Tibial nerve (tissue), 4 donors: ENCODE measurements around the gene SERPINA6. TPM values are rescaled to one million over a fixed set of nuclear protein-coding genes. Genes with fewer than 3 reads are reported as not detected.

Experiments
- DNase-seq, 2 donors: peaks; one replicate each; pipeline ENCODE4 v3.0.0-alpha.2; 2019; ENCODE audit warnings: low spot score in 2 of 2
- H3K27ac ChIP-seq, 4 donors: fragments of 200-600 bp; sonication (generic) in 3 of 4; one replicate each; pipeline ENCODE4 v1.5.1; 2017 to 2019; ENCODE audit warnings: mild to moderate bottlenecking in 1 of 4
- H3K27me3 ChIP-seq, 2 donors: fragments of 200-600 bp; sonication (generic) in 1 of 2; one replicate each; pipeline versions ENCODE4 v1.5.1 to v1.6.0; 2017 to 2019
- H3K36me3 ChIP-seq, 3 donors: fragments of 200-600 bp; sonication (generic); one replicate each; pipeline ENCODE4 v1.5.1; 2018 to 2019
- H3K4me1 ChIP-seq, 4 donors: fragments of 200-600 bp; sonication (generic) in 3 of 4; one replicate each; pipeline ENCODE4 v1.5.1; 2017 to 2019
- H3K4me3 ChIP-seq, 4 donors: fragments of 200-600 bp; sonication (generic) in 3 of 4; one replicate each; pipeline ENCODE4 v1.5.1; 2017 to 2019; ENCODE audit warnings: mild to moderate bottlenecking in 1 of 4, moderate library complexity in 1 of 4
- H3K9me3 ChIP-seq, 4 donors: fragments of 200-600 bp; sonication (generic) in 3 of 4; one replicate each; pipeline ENCODE4 v1.5.1; 2017 to 2019
- CTCF ChIP-seq, 5 experiments: fragments of 200-600 bp in 3 of 5; fragments of 450-650 bp in 2 of 5; sonication (generic) in 3 of 5; IDR thresholded peaks; one replicate each; pipeline ENCODE4 v1.5.1; 2016 to 2019; ENCODE audit warnings: antibody characterized with exemption in 5 of 5, mild to moderate bottlenecking in 3 of 5, moderate library complexity in 2 of 5
- EP300 ChIP-seq, 2 donors: sonication (generic); formaldehyde crosslinking; IDR thresholded peaks; one replicate each; pipeline ENCODE4 v1.6.1; 2017; ENCODE audit warnings: antibody characterized with exemption in 2 of 2, mild to moderate bottlenecking in 1 of 2
- POLR2A ChIP-seq, 2 donors: fragments of 450-650 bp; IDR thresholded peaks; one replicate each; pipeline ENCODE4 v1.6.1; 2017; ENCODE audit warnings: antibody characterized with exemption in 2 of 2, mild to moderate bottlenecking in 2 of 2, moderate library complexity in 2 of 2
- WGBS, 2 donors: methylation state at CpG; one replicate each; pipeline ENCODE4 v1.1.5; 2018; 5-methylcytosine and 5-hydroxymethylcytosine counted together
- total RNA-seq, 4 donors: library from RNA; depleted of rRNA; stranded (reverse); fragments of >200 nt; gene quantifications; one replicate each; pipeline ENCODE4 v1.1.0, GENCODE V29; 2016

SERPINA6 gene
- total RNA-seq, 4 donors from 2014 or later = 0.63 TPM; not detected in 3

GRCh38 chr14:94332063-94332583 lies 9.0 kb upstream of the SERPINA6 start:
- Histone ChIP-seq H3K4me3 (no peak overlapping the region), H3K27me3 (no peaks in the 10 kb centered on the region), H3K4me1 (no peaks in the 10 kb centered on the region), H3K27ac (no peak overlapping the region), H3K36me3 (no peaks in the 10 kb centered on the region), H3K9me3 (no peaks in the 10 kb centered on the region)
- 69 to 74% methylated on average over 7 of the region's 7 CpGs for WGBS, 2 donors
- TF ChIP-seq CTCF (IDR thresholded peaks at IDR 0.05) (no peak), EP300 (IDR thresholded peaks at IDR 0.05) (no peak), POLR2A (IDR thresholded peaks at IDR 0.05) (no peak)
- DNase-seq = no peak

DNA sequence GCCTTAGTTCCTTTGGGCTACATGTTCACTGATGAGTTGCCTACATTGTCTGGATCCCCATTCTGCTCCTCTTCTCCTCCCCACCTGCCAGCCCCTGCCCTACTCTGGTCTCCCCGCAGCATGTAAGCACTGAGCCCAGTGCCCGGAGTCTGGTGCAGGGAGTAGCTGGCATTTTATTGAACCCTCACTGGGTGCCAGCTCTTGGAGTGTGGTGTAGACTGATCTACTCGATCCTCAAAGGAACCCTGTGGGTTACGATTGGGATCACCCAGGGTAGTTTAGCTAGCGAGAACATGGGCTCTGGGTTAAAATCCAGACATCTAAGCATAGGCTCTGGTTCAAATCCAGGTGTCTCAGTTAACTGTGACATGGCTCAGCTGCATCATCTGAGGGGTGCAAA lies 8.3 kb upstream of the SERPINA6 start:
- no peak overlapping the region for H3K27ac ChIP-seq
- TF ChIP-seq POLR2A (IDR thresholded peaks at IDR 0.05) = no peak
- TF ChIP-seq EP300 (IDR thresholded peaks at IDR 0.05) = no peak
- no peak for TF ChIP-seq CTCF (IDR thresholded peaks at IDR 0.05)
- no peaks in the 10 kb centered on the region for H3K27me3 ChIP-seq
- WGBS, 2 donors = 96 to 97% methylated on average over 5 of the region's 5 CpGs
- H3K9me3 ChIP-seq = no peaks in the 10 kb centered on the region
- H3K36me3 ChIP-seq = no peaks in the 10 kb centered on the region
- no peak for DNase-seq
- H3K4me3 ChIP-seq = no peak overlapping the region
- no peaks in the 10 kb centered on the region for H3K4me1 ChIP-seq

- Histone ChIP-seq H3K27me3 (no peaks in the 10 kb centered on the region), H3K36me3 (no peaks in the 10 kb centered on the region), H3K27ac (no peak overlapping the region), H3K4me1 (no peaks in the 10 kb centered on the region), H3K9me3 (no peaks in the 10 kb centered on the region), H3K4me3 (no peak overlapping the region)
- no peak for TF ChIP-seq CTCF (IDR thresholded peaks at IDR 0.05)
- TF ChIP-seq POLR2A (IDR thresholded peaks at IDR 0.05) = no peak
- TF ChIP-seq EP300 (IDR thresholded peaks at IDR 0.05) = no peak
- WGBS, 2 donors = 63 to 65% methylated on average over 2 of the region's 2 CpGs
- DNase-seq = no peak
Measured at GRCh38 chr14:94330857-94331256, 7.7 kb upstream of the SERPINA6 start.

- Histone ChIP-seq H3K27me3 (no peaks in the 10 kb centered on the region), H3K4me1 (no peaks in the 10 kb centered on the region), H3K36me3 (no peaks in the 10 kb centered on the region), H3K9me3 (no peaks in the 10 kb centered on the region), H3K27ac (no peak overlapping the region), H3K4me3 (no peak overlapping the region)
- DNase-seq = no peak
- TF ChIP-seq EP300 (IDR thresholded peaks at IDR 0.05) = no peak
- no peak for TF ChIP-seq CTCF (IDR thresholded peaks at IDR 0.05)
- TF ChIP-seq POLR2A (IDR thresholded peaks at IDR 0.05) = no peak
- 77 to 100% methylated on average over 3 of the region's 3 CpGs for WGBS, 2 donors
Measured at GRCh38 chr14:94330432-94330831, 7.3 kb upstream of the SERPINA6 start.

- TF ChIP-seq EP300 (IDR thresholded peaks at IDR 0.05) (no peak), POLR2A (IDR thresholded peaks at IDR 0.05) (no peak), CTCF (IDR thresholded peaks at IDR 0.05) (no peak)
- H3K4me1 ChIP-seq = no peaks in the 10 kb centered on the region
- no peak for DNase-seq
- no peak overlapping the region for H3K27ac ChIP-seq
- H3K27me3 ChIP-seq = no peaks in the 10 kb centered on the region
- H3K4me3 ChIP-seq = no peak overlapping the region
- whole genome bisulfite sequencing, 2 donors = 88 to 91% methylated on average over 4 of the region's 4 CpGs
- H3K9me3 ChIP-seq = no peaks in the 10 kb centered on the region
- no peaks in the 10 kb centered on the region for H3K36me3 ChIP-seq
Measured at GRCh38 chr14:94329857-94330256, 6.7 kb upstream of the SERPINA6 start.
